Natural killer cell (primary cell): ENCODE results near the gene NCOA1. TPM values are rescaled to one million over a fixed set of nuclear protein-coding genes. Genes with fewer than 3 reads are reported as not detected.

Experiments
- ATAC-seq, 3 donors: fragments of 150-1000 bp in 2 of 3; fragments of 200-7000 bp in 1 of 3; cut with Tn5 transposase; 1 replicate in 1 of 3; 2 replicates in 2 of 3; pipeline ENCODE4 v1.10.0; 2021; ENCODE audit warnings: mild to moderate bottlenecking in 2 of 3, moderate library complexity in 2 of 3
- DNase-seq, 2 donors: peaks; one replicate each; pipeline versions ENCODE4 v3.0.0 to v3.0.0-alpha.2; 2013 to 2021; ENCODE audit warnings: mixed read lengths in 1 of 2
- H3K27ac ChIP-seq: one replicate; pipeline ENCODE4 v1.5.1; 2013; ENCODE audit warnings: mild to moderate bottlenecking, low read length
- H3K27me3 ChIP-seq: one replicate; pipeline ENCODE4 v1.6.1; 2013; ENCODE audit warnings: low read length; ENCODE audit not compliant: control insufficient read depth, insufficient read depth
- H3K36me3 ChIP-seq: one replicate; pipeline ENCODE4 v1.6.1; 2013; ENCODE audit warnings: low read length; ENCODE audit not compliant: control insufficient read depth, insufficient read depth
- H3K4me1 ChIP-seq: one replicate; pipeline ENCODE4 v1.6.1; 2013; ENCODE audit warnings: low read length; ENCODE audit not compliant: control insufficient read depth, insufficient read depth
- H3K4me3 ChIP-seq: one replicate; pipeline ENCODE4 v1.5.1; 2013; ENCODE audit warnings: low read length
- H3K9me3 ChIP-seq: one replicate; pipeline ENCODE4 v1.6.1; 2013; ENCODE audit warnings: low read length; ENCODE audit not compliant: control insufficient read depth, insufficient read depth
- H3K27ac Mint-ChIP-seq, 2 donors: one replicate each; pipeline ENCODE4 v1.8.0; 2022; ENCODE audit warnings: mild to moderate bottlenecking in 2 of 2, mixed read lengths in 2 of 2, moderate library complexity in 1 of 2
- H3K27me3 Mint-ChIP-seq, 2 donors: one replicate each; pipeline ENCODE4 v1.8.0; 2022; ENCODE audit warnings: low read depth in 2 of 2, mixed read lengths in 2 of 2
- H3K36me3 Mint-ChIP-seq: one replicate; pipeline ENCODE4 v1.8.0; 2022; ENCODE audit warnings: mixed read lengths
- H3K4me1 Mint-ChIP-seq, 2 donors: one replicate each; pipeline ENCODE4 v1.8.0; 2022; ENCODE audit warnings: mixed read lengths in 2 of 2
- H3K4me3 Mint-ChIP-seq: one replicate; pipeline ENCODE4 v1.8.0; 2022; ENCODE audit warnings: mild to moderate bottlenecking, moderate library complexity, mixed read lengths
- H3K9me3 Mint-ChIP-seq, 2 donors: one replicate each; pipeline ENCODE4 v1.8.0; 2022; ENCODE audit warnings: mixed read lengths in 2 of 2
- CTCF ChIP-seq: fragments of 200-600 bp; IDR thresholded peaks from one replicate; pipeline ENCODE4 v1.8.0; 2022; ENCODE audit warnings: antibody characterized with exemption
- WGBS: methylation state at CpG from one replicate; pipeline ENCODE4 v1.1.7; 2013; ENCODE audit warnings: missing lambda C conversion rate; ENCODE audit not compliant: insufficient coverage; 5-methylcytosine and 5-hydroxymethylcytosine counted together
- intact Hi-C: fragments of 100-400 bp; cut with micrococcal nuclease; formaldehyde crosslinking; loops from one replicate; pipeline ENCODE4 v1.14.2; 2022
- total RNA-seq, 4 donors: library from RNA; stranded (reverse); fragments of 120-200 nt in 1 of 4; gene quantifications; one replicate each; pipeline versions ENCODE4 v1.2.3 to v1.2.4, GENCODE V29; 2013 to 2022

NCOA1 gene
- total RNA-seq, 3 donors from 2014 or later (not counting 1 experiment from before 2014, with no cell fraction given) = 122 to 149 (median 124) TPM

GRCh38 chr2:24652265-24653182 is 161.5 kb downstream of the NCOA1 start:
- Histone ChIP-seq H3K36me3 (no peaks in the 10 kb centered on the region), H3K4me3 (no peak overlapping the region), H3K4me1 (no peaks in the 10 kb centered on the region), H3K9me3 (no peaks in the 10 kb centered on the region), H3K27ac (peak overlapping the region; percentile 20), H3K27me3 (no peaks in the 10 kb centered on the region)
- peak in 1 of 3 donors; percentile 28 for ATAC-seq
- Mint-ChIP-seq H3K27me3 (no peaks in the 10 kb centered on the region), H3K4me3 (no peak overlapping the region), H3K27ac (peak overlapping the region; percentile 36 to 70), H3K36me3 (no peaks in the 10 kb centered on the region), H3K9me3 (no peaks in the 10 kb centered on the region), H3K4me1 (peaks cover 41 to 47% of the 10 kb centered on the region in 2 donors)
- no peak for TF ChIP-seq CTCF
- 93% methylated on average over 1 of the region's 3 CpGs for WGBS
- no peak for DNase-seq
- intact Hi-C loops = no loop called here

- TF ChIP-seq CTCF = no peak
- H3K27me3 Mint-ChIP-seq = no peaks in the 10 kb centered on the region
- H3K27ac Mint-ChIP-seq = peak overlapping the region in 1 of 2 donors; percentile 2
- 100% methylated on average over 1 of the region's 2 CpGs for WGBS
- intact Hi-C loops = no loop called here
- no peaks in the 10 kb centered on the region for H3K4me1 ChIP-seq
- no peaks in the 10 kb centered on the region for H3K9me3 ChIP-seq
- H3K4me1 Mint-ChIP-seq = peaks cover 46 to 59% of the 10 kb centered on the region in 2 donors
- peaks cover 11% of the 10 kb centered on the region for H3K36me3 ChIP-seq
- ATAC-seq (no peak), DNase-seq (no peak)
- no peaks in the 10 kb centered on the region for H3K9me3 Mint-ChIP-seq
- no peaks in the 10 kb centered on the region for H3K27me3 ChIP-seq
- H3K27ac ChIP-seq = no peak overlapping the region
- H3K4me3 Mint-ChIP-seq = no peak overlapping the region
- no peak overlapping the region for H3K4me3 ChIP-seq
- H3K36me3 Mint-ChIP-seq = no peaks in the 10 kb centered on the region
These were observed 166.8 kb downstream of the NCOA1 start for GRCh38 chr2:24657818-24658217.

GRCh38 chr2:24658531-24659202 is 167.6 kb downstream of the NCOA1 start:
- no peaks in the 10 kb centered on the region for H3K27me3 Mint-ChIP-seq
- intact Hi-C loops = no loop called here
- ATAC-seq = no peak

More at GRCh38 chr2:24658531-24659202, 167.6 kb downstream of the NCOA1 start:
- Histone ChIP-seq H3K4me3 (no peak overlapping the region), H3K4me1 (no peaks in the 10 kb centered on the region), H3K27me3 (no peaks in the 10 kb centered on the region), H3K9me3 (no peaks in the 10 kb centered on the region), H3K27ac (no peak overlapping the region), H3K36me3 (peaks cover 11% of the 10 kb centered on the region)
- H3K9me3 Mint-ChIP-seq = no peaks in the 10 kb centered on the region
- TF ChIP-seq CTCF = no peak
- no peaks in the 10 kb centered on the region for H3K36me3 Mint-ChIP-seq
- 82% methylated on average over 4 of the region's 4 CpGs for WGBS
- no peak for DNase-seq
- H3K4me1 Mint-ChIP-seq = peaks cover 47 to 61% of the 10 kb centered on the region in 2 donors
- peak overlapping the region; percentile 2 to 67 for H3K27ac Mint-ChIP-seq
- H3K4me3 Mint-ChIP-seq = no peak overlapping the region
